ENCODE data around the gene FNBP1.

GRCh38 chr9:129968690-129969485 is 74.1 kb downstream of the FNBP1 start:
- no peak for TF ChIP-seq CTCF (IDR thresholded peaks at IDR 0.05)
- no peak for TF ChIP-seq IRF2 (CRISPR knock-in tag; IDR thresholded peaks at IDR 0.05; ENCODE audit: borderline replicate concordance, low read depth)
- no peak for TF ChIP-seq NFYB (CRISPR knock-in tag; conservative IDR thresholded peaks at IDR 0.05; ENCODE audit: low read depth)
- TF ChIP-seq ZNF121 (CRISPR knock-in tag; IDR thresholded peaks at IDR 0.05) = no peak
- TF ChIP-seq FOXJ3 (CRISPR knock-in tag; IDR thresholded peaks at IDR 0.05; ENCODE audit: borderline replicate concordance) = no peak
- no peak for TF ChIP-seq KAT7 (CRISPR knock-in tag; IDR thresholded peaks at IDR 0.05; ENCODE audit: borderline replicate concordance)
- TF ChIP-seq ATF3 (CRISPR knock-in tag; conservative IDR thresholded peaks at IDR 0.05) = no peak
- no peak for TF ChIP-seq RELA (CRISPR knock-in tag; IDR thresholded peaks at IDR 0.05; ENCODE audit: borderline replicate concordance)
- no peak for TF ChIP-seq HMGXB4 (CRISPR knock-in tag; IDR thresholded peaks at IDR 0.05)
- no peak for TF ChIP-seq PRDM15 (CRISPR knock-in tag; IDR thresholded peaks at IDR 0.05)
- no peak for TF ChIP-seq NR1H2 (CRISPR knock-in tag; IDR thresholded peaks at IDR 0.05)
- TF ChIP-seq ZMAT4 (CRISPR knock-in tag; IDR thresholded peaks at IDR 0.05) = no peak
